ENCODE data around the gene AHCYL2.
"Not testable (repeated sequence)": the region's sequence is repeated elsewhere in the genome, so short reads cannot be mapped to it uniquely, and the experiment has no call there.

AHCYL2 gene

DNA sequence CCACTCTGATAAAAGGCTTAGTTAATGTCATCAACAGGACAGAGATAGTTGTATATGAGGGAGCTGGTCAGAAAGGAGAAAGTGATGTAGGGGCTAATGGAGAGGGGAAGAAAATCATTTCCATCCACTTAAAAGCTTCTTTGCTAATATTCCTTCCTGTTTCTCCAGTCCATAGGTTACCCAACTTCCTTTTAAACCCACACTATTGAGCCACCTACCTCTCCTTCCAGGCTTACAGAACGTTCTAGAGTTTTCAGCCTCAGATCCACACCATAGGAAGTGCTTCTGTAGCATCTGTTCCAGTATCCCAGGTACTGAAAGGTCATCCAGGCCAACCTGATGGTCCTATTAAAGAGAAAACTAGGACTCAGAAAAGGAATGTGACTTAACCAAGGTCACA, 237.6 kb downstream of the AHCYL2 start:
- no peak for DNase-seq

DNA sequence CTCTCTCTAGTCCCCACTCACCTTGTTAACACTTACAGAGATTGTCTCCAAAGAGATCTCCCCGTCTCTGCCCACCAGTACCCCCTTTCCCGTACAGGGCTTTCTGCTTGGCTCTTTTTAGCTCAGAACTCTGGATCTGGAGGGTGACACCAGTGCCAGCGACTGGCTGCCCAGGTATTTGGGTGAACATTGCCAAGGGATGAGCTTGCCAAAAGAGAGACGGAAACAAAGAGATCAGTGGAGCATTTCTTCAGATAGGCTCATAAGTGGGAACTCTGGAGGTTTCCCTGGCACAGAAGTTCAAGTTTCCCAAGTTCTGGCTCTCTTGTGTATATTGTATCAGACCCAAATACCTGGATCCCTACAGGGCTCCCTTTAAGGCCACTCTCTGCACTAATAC, 239.4 kb downstream of the AHCYL2 start:
- DNase-seq, result no peak

DNA sequence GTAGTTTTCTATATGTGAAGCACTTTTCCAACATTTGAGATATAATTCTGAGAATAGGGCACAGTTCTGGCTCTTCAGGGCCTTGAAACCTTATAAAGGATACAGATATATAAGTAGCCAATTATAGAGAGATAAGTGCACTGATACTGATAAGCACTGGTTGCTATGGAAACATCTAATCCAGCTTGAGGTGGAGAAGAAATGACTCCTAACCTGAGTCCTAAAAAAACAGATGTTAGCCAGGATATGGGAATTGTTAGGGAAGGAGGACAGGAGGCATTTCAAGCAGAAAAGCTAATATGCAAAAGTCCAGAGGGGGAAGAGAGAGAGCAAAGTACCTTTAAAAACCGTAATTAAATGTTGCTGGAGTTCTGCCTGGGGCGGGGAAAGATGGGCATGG, 240.2 kb downstream of the AHCYL2 start:
- no peak for DNase-seq

DNA sequence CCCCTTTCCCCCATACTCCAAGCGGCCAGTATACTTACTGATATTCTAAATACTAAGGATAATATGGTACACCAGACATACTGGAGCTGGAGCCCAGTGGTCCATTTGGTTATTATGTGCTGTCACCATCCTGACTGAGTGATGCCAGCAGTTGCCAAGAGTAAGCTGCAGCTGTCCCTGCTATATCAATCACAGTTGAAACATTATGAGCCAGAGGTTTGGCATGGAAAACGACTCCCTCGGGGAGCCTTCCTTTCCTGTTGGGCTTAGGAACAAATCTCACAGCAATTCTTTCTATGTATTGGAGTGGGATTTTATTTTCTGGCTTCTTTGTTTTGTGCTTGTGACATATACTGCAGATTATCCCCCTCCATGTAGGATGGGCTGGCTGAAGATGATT, 242.0 kb downstream of the AHCYL2 start:
- no peak for DNase-seq

DNA sequence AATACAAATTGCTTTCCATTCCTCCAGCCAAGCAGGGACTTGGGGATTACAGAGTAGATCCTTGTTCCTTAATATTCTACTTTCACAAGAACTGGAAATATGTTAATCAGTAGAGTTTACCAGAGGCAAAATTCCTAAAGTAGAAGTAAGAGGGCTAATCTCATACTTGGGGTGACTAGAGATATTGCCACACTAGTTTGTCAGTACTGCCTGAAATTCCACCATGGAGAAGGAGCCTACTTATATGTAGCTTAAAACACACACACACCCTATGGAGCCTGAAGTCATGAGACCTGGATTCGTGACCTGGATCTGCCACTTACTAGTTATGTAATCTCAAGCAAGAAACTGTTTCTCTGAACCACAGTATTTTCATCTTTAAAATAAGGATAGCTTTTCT, 243.3 kb downstream of the AHCYL2 start:
- no peak for DNase-seq

DNA sequence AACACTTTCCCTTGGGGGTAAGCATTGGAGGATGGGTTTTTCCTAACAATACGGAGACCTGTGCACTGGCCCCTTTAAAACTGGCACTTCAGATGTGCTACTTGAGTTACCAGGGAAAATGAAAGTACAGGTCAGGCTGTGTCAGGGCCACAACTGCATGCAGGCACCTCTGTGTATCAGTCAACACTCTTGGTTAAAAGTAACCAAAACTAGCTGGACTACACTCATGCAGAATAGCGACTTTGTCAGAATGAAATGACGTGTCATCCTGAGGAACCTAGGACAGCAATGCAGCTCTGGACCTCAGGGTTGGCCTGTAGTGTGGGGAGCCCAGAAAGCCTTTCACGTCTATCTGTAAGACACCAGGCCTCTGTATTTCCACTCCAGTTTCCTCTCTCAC, 243.7 kb downstream of the AHCYL2 start:
- no peak for DNase-seq

DNA sequence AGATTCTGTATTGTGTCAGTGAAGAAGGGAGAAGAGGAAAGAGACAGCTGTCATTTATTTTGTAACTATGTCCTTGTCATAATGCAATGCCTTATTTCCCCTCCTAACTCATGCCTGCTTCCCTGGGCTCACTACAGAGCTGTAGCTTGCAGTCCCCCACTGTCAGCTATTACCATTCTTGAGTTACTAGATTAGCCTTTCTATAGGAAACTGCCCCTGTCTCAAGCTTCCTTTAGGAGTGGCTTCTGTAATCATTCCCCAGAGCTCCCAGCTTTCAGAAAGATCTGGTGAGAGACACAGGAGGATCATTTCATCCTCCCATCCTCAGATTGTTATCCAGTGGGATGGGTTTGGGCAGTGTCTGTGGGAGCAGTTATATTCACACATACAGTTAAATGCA, 245.1 kb downstream of the AHCYL2 start:
- DNase-seq, result no peak

DNA sequence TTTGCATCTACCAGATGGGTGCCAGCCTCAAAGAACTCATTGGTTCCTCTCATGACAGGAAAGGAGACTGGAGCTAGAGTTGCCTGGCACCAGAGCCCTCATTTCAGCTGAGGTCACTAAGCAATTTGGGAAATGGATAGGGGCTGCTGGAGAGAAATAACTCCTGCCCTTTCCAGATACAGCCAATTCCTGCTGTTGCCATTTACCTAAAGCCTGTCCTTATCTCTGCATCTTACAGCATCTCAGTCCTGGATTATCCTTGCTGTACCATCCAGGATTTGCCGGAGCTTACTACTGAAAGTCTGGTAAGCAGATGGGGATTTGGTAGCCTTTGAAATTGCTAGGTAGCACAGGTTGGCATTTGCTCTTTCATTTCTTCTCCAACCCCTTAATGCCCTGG, 245.6 kb downstream of the AHCYL2 start:
- DNase-seq, result no peak

DNA sequence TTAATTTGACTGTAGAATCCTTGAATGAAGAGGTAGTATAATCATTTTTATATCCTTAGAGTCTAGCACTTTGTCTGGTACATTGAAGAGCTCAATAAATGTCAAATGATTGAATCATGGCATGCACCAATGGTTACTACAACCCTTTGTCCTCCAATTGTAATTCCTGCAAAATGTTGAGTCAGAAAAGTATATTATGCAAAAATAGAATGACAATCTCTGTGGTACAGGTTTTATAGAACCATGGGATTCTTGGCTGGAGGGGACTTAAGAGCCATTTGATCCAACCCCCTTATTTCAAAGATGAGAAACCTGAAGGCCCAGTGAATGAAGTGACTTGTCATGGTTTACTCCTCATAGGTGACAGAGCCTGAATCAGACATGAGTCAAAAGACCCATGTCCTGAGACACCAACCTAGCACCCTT, 246.6 kb downstream of the AHCYL2 start:
- DNase-seq, result no peak

DNA sequence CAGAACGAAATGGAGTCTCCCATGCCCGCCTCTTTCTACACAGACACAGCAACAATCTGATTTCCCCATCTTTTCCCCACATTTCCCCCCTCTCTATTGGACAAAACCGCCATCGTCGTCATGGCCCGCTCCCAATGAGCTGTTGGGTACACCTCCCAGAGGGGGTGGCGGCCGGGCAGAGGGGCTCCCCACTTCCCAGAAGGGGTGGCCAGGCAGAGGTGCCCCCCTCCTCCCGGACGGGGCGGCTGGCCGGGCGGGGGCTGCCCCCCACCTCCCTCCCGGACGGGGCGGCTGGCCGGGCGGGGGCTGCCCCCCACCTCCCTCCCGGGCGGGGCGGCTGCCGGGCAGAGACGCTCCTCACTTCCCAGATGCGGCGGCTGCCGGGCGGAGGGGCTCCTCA, 251.1 kb downstream of the AHCYL2 start:
- DNase-seq, result not testable (repeated sequence)

DNA sequence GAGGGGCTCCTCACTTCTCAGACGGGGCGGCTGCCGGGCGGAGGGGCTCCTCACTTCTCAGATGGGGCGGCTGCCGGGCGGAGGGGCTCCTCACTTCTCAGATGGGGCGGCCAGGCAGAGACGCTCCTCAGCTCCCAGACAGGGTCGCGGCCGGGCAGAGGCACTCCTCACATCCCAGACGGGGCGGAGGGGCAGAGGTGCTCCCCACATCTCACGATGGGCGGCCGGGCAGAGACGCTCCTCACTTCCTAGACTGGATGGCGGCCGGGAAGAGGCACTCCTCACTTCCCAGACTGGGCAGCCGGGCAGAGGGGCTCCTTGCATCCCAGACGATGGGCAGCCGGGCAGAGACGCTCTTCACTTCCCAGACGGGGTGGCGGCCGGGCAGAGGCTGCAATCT, 251.6 kb downstream of the AHCYL2 start:
- DNase-seq, result not testable (repeated sequence)
